Measurements from ENCODE around the gene GLI1. TPM values are rescaled to one million over a fixed set of nuclear protein-coding genes. Genes with fewer than 3 reads are reported as not detected.

The GLI1 gene
- total RNA-seq, 2 experiments from 2014 or later, result 0.31 to 0.85 TPM

DNA sequence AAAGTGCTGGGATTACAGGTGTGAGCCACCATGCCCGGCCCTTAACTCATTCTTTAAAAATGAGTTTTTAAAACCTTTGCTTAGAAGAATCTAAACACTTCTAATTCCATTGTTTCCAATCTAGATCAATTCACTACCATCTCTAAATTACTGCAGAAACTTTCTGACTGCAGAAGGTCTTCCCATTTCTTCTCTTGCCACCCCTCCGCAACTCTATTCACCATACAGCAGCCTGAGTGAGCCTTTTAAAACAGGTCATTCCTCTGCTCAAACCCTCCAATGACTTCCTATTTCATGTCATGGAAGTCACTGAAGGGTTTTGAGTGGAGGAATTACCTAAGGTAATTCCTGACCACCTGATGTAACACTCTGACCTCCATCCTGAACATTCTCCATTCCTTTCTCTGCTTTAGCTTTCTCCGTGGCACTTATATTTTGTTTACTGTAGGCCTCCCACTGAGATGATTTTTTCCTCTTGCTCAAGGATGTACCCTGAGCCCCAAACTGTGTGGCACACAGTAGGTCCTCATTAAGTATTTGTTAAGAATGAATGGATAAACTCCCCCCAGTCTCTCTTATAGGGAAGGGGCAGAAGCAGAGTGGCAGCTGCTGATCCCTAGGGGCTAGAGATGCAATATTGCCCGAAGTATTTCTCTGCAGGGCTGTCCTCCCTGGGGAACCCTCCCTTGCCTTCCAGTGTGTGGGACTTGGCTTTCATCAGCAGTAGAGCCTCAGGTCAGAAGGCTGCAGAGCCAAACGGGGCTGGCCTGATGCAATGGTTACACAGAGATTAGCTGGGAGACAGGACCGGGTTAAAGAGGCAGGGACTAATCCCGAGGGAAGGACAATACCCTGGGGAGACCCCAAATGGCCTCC, 59.6 kb downstream of the GLI1 start:
- peak overlapping the region; percentile 97 to 99 for H3K27ac ChIP-seq (ENCODE audit: low read depth in 1 of 2, low read length in 2 of 2)
- no peaks in the 10 kb centered on the region for H3K27me3 ChIP-seq (ENCODE audit: control insufficient read depth in 1 of 2, insufficient read depth in 2 of 2, low read length in 2 of 2)
- no peaks in the 10 kb centered on the region for H3K9me3 Mint-ChIP-seq
- peak overlapping the region; percentile 95 for H3K4me3 Mint-ChIP-seq
- peak overlapping the region; percentile 100 for H3K4me3 ChIP-seq (ENCODE audit: low read length)
- intact Hi-C loops (cut with DNase I, micrococcal nuclease), result loop anchor here in 1 of 2 experiments (1.0 kb wide), 2 partner anchors 28 to 30 kb away; partner anchors contain the start of gene DCTN2
- POLR2A ChIA-PET, result interaction anchor here (0.8 to 2.9 kb wide), 6 partner anchors 20 to 233 kb away, joined by 3 to 61 read pairs (median 4); partner anchors contain the start of genes ARHGAP9, CDK4 and MARS1
- CTCF ChIA-PET, result interaction anchor here (1.0 to 2.0 kb wide), 3 partner anchors 17 to 64 kb away, joined by 3 to 8 read pairs (median 3); partner anchors contain the start of gene GLI1
- peaks cover 82% of the 10 kb centered on the region for H3K36me3 Mint-ChIP-seq (ENCODE audit: low read depth)
- H3K4me1 Mint-ChIP-seq (ENCODE audit: low read depth), result peaks cover 59% of the 10 kb centered on the region
- peak overlapping the region; percentile 100 for H3K27ac Mint-ChIP-seq
- peak in 2 of 14 experiments; percentile 12 to 22 for DNase-seq
- H3K27me3 Mint-ChIP-seq, result no peaks in the 10 kb centered on the region
- no peak for ATAC-seq (ENCODE audit: poor library complexity)
- H3K36me3 ChIP-seq (ENCODE audit: insufficient read depth, low read length), result peaks cover 42% of the 10 kb centered on the region
- no peaks in the 10 kb centered on the region for H3K9me3 ChIP-seq (ENCODE audit: control insufficient read depth in 1 of 2, insufficient read depth in 1 of 2, low read length in 2 of 2)
- H3K4me1 ChIP-seq (ENCODE audit: insufficient read depth, low read length), result peaks cover 56% of the 10 kb centered on the region
- TF ChIP-seq, protein P1, sequence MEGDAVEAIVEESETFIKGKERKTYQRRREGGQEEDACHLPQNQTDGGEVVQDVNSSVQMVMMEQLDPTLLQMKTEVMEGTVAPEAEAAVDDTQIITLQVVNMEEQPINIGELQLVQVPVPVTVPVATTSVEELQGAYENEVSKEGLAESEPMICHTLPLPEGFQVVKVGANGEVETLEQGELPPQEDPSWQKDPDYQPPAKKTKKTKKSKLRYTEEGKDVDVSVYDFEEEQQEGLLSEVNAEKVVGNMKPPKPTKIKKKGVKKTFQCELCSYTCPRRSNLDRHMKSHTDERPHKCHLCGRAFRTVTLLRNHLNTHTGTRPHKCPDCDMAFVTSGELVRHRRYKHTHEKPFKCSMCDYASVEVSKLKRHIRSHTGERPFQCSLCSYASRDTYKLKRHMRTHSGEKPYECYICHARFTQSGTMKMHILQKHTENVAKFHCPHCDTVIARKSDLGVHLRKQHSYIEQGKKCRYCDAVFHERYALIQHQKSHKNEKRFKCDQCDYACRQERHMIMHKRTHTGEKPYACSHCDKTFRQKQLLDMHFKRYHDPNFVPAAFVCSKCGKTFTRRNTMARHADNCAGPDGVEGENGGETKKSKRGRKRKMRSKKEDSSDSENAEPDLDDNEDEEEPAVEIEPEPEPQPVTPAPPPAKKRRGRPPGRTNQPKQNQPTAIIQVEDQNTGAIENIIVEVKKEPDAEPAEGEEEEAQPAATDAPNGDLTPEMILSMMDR (IDR thresholded peaks at IDR 0.05), result no peak

DNA sequence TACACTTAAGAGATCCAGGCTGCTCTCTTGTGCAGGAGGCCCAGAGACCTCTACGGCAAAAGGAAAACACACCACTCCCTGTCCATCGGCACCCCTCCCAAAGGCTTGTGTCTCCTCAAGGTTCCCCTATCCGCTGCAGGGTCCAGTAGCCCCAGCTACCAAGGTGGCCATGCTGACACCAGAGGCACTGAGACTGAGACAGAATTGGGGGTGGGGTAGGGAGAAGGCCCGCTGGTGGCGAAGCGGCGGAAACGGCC, 60.1 kb downstream of the GLI1 start:
- intact Hi-C loops (cut with DNase I, micrococcal nuclease), result loop anchor here (1.0 to 5.0 kb wide), 6 partner anchors 30 to 423 kb away; partner anchors contain the start of genes ARHGAP9 (in 1 of the 2), ATP23 (in 1 of the 2) and CDK4 (in 1 of the 2)
- Histone ChIP-seq H3K4me3 (ENCODE audit: low read length) (peak overlapping the region; percentile 100), H3K27ac (ENCODE audit: low read depth in 1 of 2, low read length in 2 of 2) (peak overlapping the region; percentile 97 to 99), H3K4me1 (ENCODE audit: insufficient read depth, low read length) (peaks cover 61% of the 10 kb centered on the region), H3K9me3 (ENCODE audit: control insufficient read depth in 1 of 2, insufficient read depth in 1 of 2, low read length in 2 of 2) (no peaks in the 10 kb centered on the region), H3K27me3 (ENCODE audit: control insufficient read depth in 1 of 2, insufficient read depth in 2 of 2, low read length in 2 of 2) (no peaks in the 10 kb centered on the region), H3K36me3 (ENCODE audit: insufficient read depth, low read length) (peaks cover 41% of the 10 kb centered on the region)
- no peak for ATAC-seq (ENCODE audit: poor library complexity)
- H3K36me3 Mint-ChIP-seq (ENCODE audit: low read depth), result peaks cover 82% of the 10 kb centered on the region
- peaks cover 64% of the 10 kb centered on the region for H3K4me1 Mint-ChIP-seq (ENCODE audit: low read depth)
- no peaks in the 10 kb centered on the region for H3K27me3 Mint-ChIP-seq
- H3K9me3 Mint-ChIP-seq, result no peaks in the 10 kb centered on the region
- H3K27ac Mint-ChIP-seq, result peak overlapping the region; percentile 100
- TF ChIP-seq, protein P1 (IDR thresholded peaks at IDR 0.05), result no peak
- POLR2A ChIA-PET, result interaction anchor here (0.8 to 2.9 kb wide), 11 partner anchors 20 to 1402 kb away, joined by 3 to 61 read pairs (median 4); partner anchors contain the start of genes ARHGAP9, CDK4, GLI1 and MARS1
- DNase-seq, result peak in 6 of 14 experiments; percentile 11 to 41 (median 23)
- CTCF ChIA-PET, result interaction anchor here (1.0 to 2.0 kb wide), 3 partner anchors 17 to 64 kb away, joined by 3 to 8 read pairs (median 3); partner anchors contain the start of gene GLI1
- H3K4me3 Mint-ChIP-seq, result peak overlapping the region; percentile 95

DNA sequence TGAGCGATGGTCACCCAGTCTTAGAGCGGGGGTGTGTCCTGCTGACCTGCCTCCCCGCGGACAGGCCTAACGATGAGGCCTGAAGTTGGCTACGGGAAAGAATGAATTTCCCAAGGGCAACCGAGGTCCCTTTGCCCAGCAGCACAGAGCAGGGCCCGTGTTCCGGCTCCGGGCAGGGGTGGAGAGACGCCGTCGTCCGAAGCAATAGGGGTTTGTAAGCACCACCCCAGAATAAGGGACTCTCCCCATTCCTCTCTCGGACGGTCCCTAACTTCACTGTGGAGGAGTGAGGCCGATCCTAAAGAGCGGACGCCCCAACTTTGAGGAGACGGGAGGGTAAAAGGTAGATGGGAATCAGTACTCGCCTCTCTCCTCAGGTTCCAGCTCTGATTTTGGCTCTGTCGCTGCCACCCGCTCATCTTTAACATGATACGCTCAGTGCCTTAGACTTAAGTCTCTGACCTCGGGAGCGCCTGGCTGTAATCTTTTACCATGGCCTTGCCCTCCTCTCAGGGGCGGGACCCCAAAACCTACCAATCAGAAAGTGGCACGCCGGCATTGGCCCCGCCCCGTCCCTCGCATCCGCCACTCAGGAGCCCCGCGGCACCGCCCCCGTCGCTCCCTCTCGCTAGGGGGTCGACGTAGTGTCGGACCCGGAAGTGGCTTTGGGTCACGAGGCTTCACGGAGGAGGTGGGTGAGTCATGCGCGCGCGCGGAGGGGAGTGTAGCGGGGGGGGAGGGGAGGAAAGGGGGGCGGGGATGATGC, 60.7 kb downstream of the GLI1 start, which contains the start of gene DDIT3:
TSS of gene DDIT3 (minus strand) at position 462 of the 766 bp plus-strand sequence. CDS start 3,108 bp downstream, outside the sequence.
- peaks cover 66% of the 10 kb centered on the region for H3K4me1 ChIP-seq (ENCODE audit: insufficient read depth, low read length)
- POLR2A ChIA-PET, result interaction anchor here (0.8 to 2.9 kb wide), 18 partner anchors 21 to 1402 kb away, joined by 3 to 61 read pairs (median 4); partner anchors contain the start of genes ARHGAP9, CDK4, GLI1 and MARS1
- intact Hi-C loops (cut with DNase I, micrococcal nuclease), result loop anchor here (1.0 to 5.0 kb wide), 5 partner anchors 41 to 422 kb away; partner anchors contain the start of genes ARHGAP9 (in 1 of the 2), ATP23 (in 1 of the 2) and CDK4 (in 1 of the 2)
- peak within 1 kb of the TSS; percentile 100 for H3K4me3 ChIP-seq (ENCODE audit: low read length)
- Mint-ChIP-seq H3K27ac (peak within 1 kb of the TSS; percentile 100), H3K4me3 (peak within 1 kb of the TSS; percentile 95), H3K4me1 (ENCODE audit: low read depth) (peaks cover 64% of the 10 kb centered on the region), H3K9me3 (no peaks in the 10 kb centered on the region), H3K36me3 (ENCODE audit: low read depth) (peaks cover 81% of the 10 kb centered on the region), H3K27me3 (no peaks in the 10 kb centered on the region)
- CTCF ChIA-PET, result interaction anchor here (1.0 to 2.0 kb wide), 5 partner anchors 18 to 63 kb away, joined by 3 to 8 read pairs (median 3); partner anchors contain the start of gene GLI1
- peak within 1 kb of the TSS; percentile 97 to 99 for H3K27ac ChIP-seq (ENCODE audit: low read depth in 1 of 2, low read length in 2 of 2)
- peak; percentile 78 for ATAC-seq (ENCODE audit: poor library complexity)
- peak; percentile 98 to 100 (median 99) for DNase-seq
- H3K36me3 ChIP-seq (ENCODE audit: insufficient read depth, low read length), result peaks cover 41% of the 10 kb centered on the region
- TF ChIP-seq, protein P1 (IDR thresholded peaks at IDR 0.05), result no peak
- no peaks in the 10 kb centered on the region for H3K9me3 ChIP-seq (ENCODE audit: control insufficient read depth in 1 of 2, insufficient read depth in 1 of 2, low read length in 2 of 2)
- H3K27me3 ChIP-seq (ENCODE audit: control insufficient read depth in 1 of 2, insufficient read depth in 2 of 2, low read length in 2 of 2), result no peaks in the 10 kb centered on the region

All from CD4-positive, alpha-beta T cell (primary cell).